Neural cell (in vitro differentiated cells): ENCODE results near the gene CAT. TPM values are rescaled to one million over a fixed set of nuclear protein-coding genes. Genes with fewer than 3 reads are reported as not detected.

Experiments
- H2AFZ ChIP-seq: fragments of 200-600, 300-800 bp; sonication (generic), shearing (Covaris generic); 2 replicates; pipeline ENCODE4 v1.6.0; 2014; ENCODE audit warnings: low read depth, mild to moderate bottlenecking, antibody characterized with exemption, low read length, moderate library complexity
- H3F3A ChIP-seq: fragments of 200-600 bp; shearing (Covaris generic); 2 replicates; pipeline ENCODE4 v1.6.1; 2016; ENCODE audit warnings: mild to moderate bottlenecking, moderate library complexity, mixed read lengths, antibody characterized with exemption, low read length; ENCODE audit not compliant: insufficient read depth, poor library complexity, severe bottlenecking
- H3K27ac ChIP-seq: fragments of 200-600, 300-800 bp; sonication (generic), shearing (Covaris generic); 2 replicates; pipeline ENCODE4 v1.5.1; 2014; ENCODE audit warnings: mild to moderate bottlenecking, low read length, moderate library complexity
- H3K27me3 ChIP-seq: fragments of 300-800, 200-600 bp; sonication (generic), shearing (Covaris generic); 2 replicates; pipeline ENCODE4 v1.6.0; 2014; ENCODE audit warnings: mild to moderate bottlenecking, low read depth, low read length, moderate library complexity; ENCODE audit not compliant: insufficient read depth
- H3K36me3 ChIP-seq: fragments of 300-800, 200-600 bp; sonication (generic), shearing (Covaris generic); 2 replicates; pipeline ENCODE4 v1.5.1; 2014; ENCODE audit warnings: mild to moderate bottlenecking, antibody characterized with exemption, low read length, moderate library complexity; ENCODE audit not compliant: insufficient read depth
- H3K4me2 ChIP-seq: fragments of 300-800, 200-600 bp; sonication (generic), shearing (Covaris generic); 2 replicates; pipeline ENCODE4 v1.6.0; 2014; ENCODE audit warnings: mild to moderate bottlenecking, low read length
- H3K4me3 ChIP-seq: fragments of 300-800, 200-600 bp; sonication (generic), shearing (Covaris generic); 2 replicates; pipeline ENCODE4 v1.5.1; 2014; ENCODE audit warnings: mild to moderate bottlenecking, low read length, moderate library complexity
- H3K79me2 ChIP-seq: fragments of 200-600 bp; shearing (Covaris generic); replicated peaks from 2 replicates; pipeline ENCODE4 v1.6.0; 2014; ENCODE audit warnings: mild to moderate bottlenecking, low read length, moderate library complexity; ENCODE audit not compliant: insufficient read depth
- H3K9ac ChIP-seq: fragments of 300-800, 200-600 bp; sonication (generic), shearing (Covaris generic); 2 replicates; pipeline ENCODE4 v1.6.1; 2016; ENCODE audit warnings: mild to moderate bottlenecking, low read length, mixed read lengths
- H3K9me2 ChIP-seq: fragments of 200-600 bp; shearing (Covaris generic); 2 replicates; pipeline ENCODE4 v1.6.1; 2016; ENCODE audit warnings: mild to moderate bottlenecking, low read length, mixed read lengths; ENCODE audit not compliant: insufficient read depth
- H3K9me3 ChIP-seq: fragments of 200-600, 300-800 bp; sonication (generic), shearing (Covaris generic); 2 replicates; pipeline ENCODE4 v1.6.1; 2016; ENCODE audit warnings: mild to moderate bottlenecking, mixed run types, low read length, moderate library complexity, mixed read lengths
- H4K20me1 ChIP-seq: fragments of 200-600 bp; shearing (Covaris generic); 2 replicates; pipeline ENCODE4 v1.6.1; 2016; ENCODE audit warnings: mild to moderate bottlenecking, mixed run types; ENCODE audit not compliant: insufficient read depth
- CTCF ChIP-seq: fragments of 450-650 bp; IDR thresholded peaks from 2 replicates; pipeline ENCODE4 v1.5.1; 2014; ENCODE audit warnings: antibody characterized with exemption, mild to moderate bottlenecking, moderate library complexity; ENCODE audit not compliant: poor library complexity, severe bottlenecking
- EP300 ChIP-seq: fragments of 450-650 bp; conservative IDR thresholded peaks from 2 replicates; pipeline ENCODE4 v1.6.1; 2014; ENCODE audit warnings: antibody characterized with exemption, mild to moderate bottlenecking, moderate library complexity; ENCODE audit not compliant: poor library complexity, severe bottlenecking
- EZH2 ChIP-seq: fragments of 200-600, 300-800 bp; shearing (Covaris generic), sonication (generic); IDR thresholded peaks from 2 replicates; pipeline ENCODE4 v1.6.1; 2014; ENCODE audit warnings: antibody characterized with exemption, low read length, borderline replicate concordance, mild to moderate bottlenecking; ENCODE audit not compliant: insufficient read depth, poor library complexity, severe bottlenecking
- MXI1 ChIP-seq: fragments of 450-650 bp; conservative IDR thresholded peaks from 2 replicates; pipeline ENCODE4 v1.6.1; 2014; ENCODE audit warnings: antibody characterized with exemption, mild to moderate bottlenecking; ENCODE audit not compliant: poor library complexity, severe bottlenecking
- POLR2AphosphoS5 ChIP-seq: IDR thresholded peaks from 2 replicates; pipeline ENCODE4 v1.6.1; 2012
- RAD21 ChIP-seq: fragments of 450-650 bp; conservative IDR thresholded peaks from 2 replicates; pipeline ENCODE4 v1.6.1; 2014; ENCODE audit warnings: antibody characterized with exemption, mild to moderate bottlenecking, moderate library complexity
- REST ChIP-seq: IDR thresholded peaks from 2 replicates; pipeline ENCODE4 v1.6.1; 2012; ENCODE audit warnings: borderline replicate concordance
- SMC3 ChIP-seq: fragments of 450-650 bp; conservative IDR thresholded peaks from 2 replicates; pipeline ENCODE4 v1.6.1; 2014; ENCODE audit warnings: antibody characterized with exemption, mild to moderate bottlenecking, moderate library complexity; ENCODE audit not compliant: poor library complexity
- TAF1 ChIP-seq: IDR thresholded peaks from 2 replicates; pipeline ENCODE4 v1.6.1; 2012; ENCODE audit warnings: low read depth
- polyA plus RNA-seq: library from polyadenylated mRNA; depleted of rRNA; stranded (reverse); fragments of >200 nt; gene quantifications from 2 replicates; pipeline ENCODE4 v1.2.3, GENCODE V29; 2014

The CAT gene
- polyA plus RNA-seq, 1 donor from 2014 or later = 40.1 TPM

GRCh38 chr11:34404280-34404679, 34.5 kb upstream of the CAT start:
- Histone ChIP-seq H3K9me3 (peaks cover 4% of the 10 kb centered on the region), H3K27ac (no peak overlapping the region), H3K9ac (no peak overlapping the region), H3K9me2 (no peaks in the 10 kb centered on the region), H2AFZ (no peak overlapping the region), H3K27me3 (no peaks in the 10 kb centered on the region), H3K79me2 (no peaks in the 10 kb centered on the region), H3K4me2 (no peak overlapping the region), H4K20me1 (no peaks in the 10 kb centered on the region), H3F3A (no peaks in the 10 kb centered on the region), H3K36me3 (no peaks in the 10 kb centered on the region), H3K4me3 (no peak overlapping the region)
- TF ChIP-seq RAD21 (no peak), TAF1 (no peak), EZH2 (no peak), MXI1 (no peak), EP300 (no peak), REST (no peak)

- Histone ChIP-seq H3F3A (no peaks in the 10 kb centered on the region), H3K9me2 (no peaks in the 10 kb centered on the region), H3K4me2 (no peak overlapping the region), H3K36me3 (no peaks in the 10 kb centered on the region), H3K27ac (no peak overlapping the region), H3K27me3 (no peaks in the 10 kb centered on the region), H3K4me3 (no peak overlapping the region), H3K79me2 (no peaks in the 10 kb centered on the region), H4K20me1 (no peaks in the 10 kb centered on the region), H3K9me3 (peaks cover under 1% of the 10 kb centered on the region), H2AFZ (no peak overlapping the region), H3K9ac (no peak overlapping the region)
- TF ChIP-seq EP300 = no peak
- no peak for TF ChIP-seq REST
- TF ChIP-seq TAF1 = no peak
- TF ChIP-seq EZH2 = no peak
- no peak for TF ChIP-seq SMC3
- TF ChIP-seq RAD21 = no peak
- no peak for TF ChIP-seq MXI1
- TF ChIP-seq CTCF = no peak
- no peak for TF ChIP-seq POLR2AphosphoS5
These were observed 33.5 kb upstream of the CAT start for GRCh38 chr11:34405079-34405858.
